Body of pancreas (tissue), 4 donors: ENCODE measurements around the gene PPP2R5C.

Experiments used
- CTCF ChIP-seq, 7 experiments: fragments of 450-650 bp in 4 of 7; fragments of 200-600 bp in 3 of 7; sonication (generic) in 3 of 7; IDR thresholded peaks; one replicate each; pipeline ENCODE4 v1.5.1; 2016 to 2019; ENCODE audit warnings: antibody characterized with exemption in 7 of 7
- POLR2A ChIP-seq, 3 donors: fragments of 450-650 bp; IDR thresholded peaks; one replicate each; pipeline ENCODE4 v1.6.1; 2016; ENCODE audit warnings: antibody characterized with exemption in 3 of 3, mild to moderate bottlenecking in 2 of 3

- TF ChIP-seq CTCF (IDR thresholded peaks at IDR 0.05), result no peak
- TF ChIP-seq POLR2A (IDR thresholded peaks at IDR 0.05), result no peak
Measured at GRCh38 chr14:101743701-101744100, 17.8 kb upstream of the PPP2R5C start.
